GM12801 (cell line): ENCODE results near the gene MRPS31.

Experiments used
- TF ChIP-seq, protein P1 (sequence below): IDR thresholded peaks from one replicate; pipeline ENCODE4 v1.5.1; 2011; ENCODE audit warnings: control low read depth; ENCODE audit not compliant: insufficient read length; ENCODE audit errors: extremely low read depth

The MRPS31 gene

DNA sequence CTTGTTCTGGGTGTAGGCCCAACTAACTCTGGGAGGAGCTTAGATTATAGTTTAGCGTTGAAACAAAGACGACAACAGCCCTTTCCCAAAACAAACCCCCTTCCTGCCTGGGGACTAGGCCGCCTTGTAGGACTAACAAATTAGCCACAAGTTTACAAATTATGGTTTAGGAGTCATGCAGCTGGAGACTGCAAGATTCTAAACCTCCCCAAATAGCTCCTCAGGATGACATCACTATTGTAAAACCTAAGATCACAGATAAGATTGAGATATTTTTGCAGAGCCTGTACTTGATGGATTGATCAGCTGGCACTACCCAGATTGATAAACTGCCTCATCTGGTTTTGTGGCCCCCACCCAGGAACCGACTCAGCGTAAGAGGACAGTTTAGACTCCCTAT is 16.1 kb upstream of the MRPS31 start:
- TF ChIP-seq, protein P1, sequence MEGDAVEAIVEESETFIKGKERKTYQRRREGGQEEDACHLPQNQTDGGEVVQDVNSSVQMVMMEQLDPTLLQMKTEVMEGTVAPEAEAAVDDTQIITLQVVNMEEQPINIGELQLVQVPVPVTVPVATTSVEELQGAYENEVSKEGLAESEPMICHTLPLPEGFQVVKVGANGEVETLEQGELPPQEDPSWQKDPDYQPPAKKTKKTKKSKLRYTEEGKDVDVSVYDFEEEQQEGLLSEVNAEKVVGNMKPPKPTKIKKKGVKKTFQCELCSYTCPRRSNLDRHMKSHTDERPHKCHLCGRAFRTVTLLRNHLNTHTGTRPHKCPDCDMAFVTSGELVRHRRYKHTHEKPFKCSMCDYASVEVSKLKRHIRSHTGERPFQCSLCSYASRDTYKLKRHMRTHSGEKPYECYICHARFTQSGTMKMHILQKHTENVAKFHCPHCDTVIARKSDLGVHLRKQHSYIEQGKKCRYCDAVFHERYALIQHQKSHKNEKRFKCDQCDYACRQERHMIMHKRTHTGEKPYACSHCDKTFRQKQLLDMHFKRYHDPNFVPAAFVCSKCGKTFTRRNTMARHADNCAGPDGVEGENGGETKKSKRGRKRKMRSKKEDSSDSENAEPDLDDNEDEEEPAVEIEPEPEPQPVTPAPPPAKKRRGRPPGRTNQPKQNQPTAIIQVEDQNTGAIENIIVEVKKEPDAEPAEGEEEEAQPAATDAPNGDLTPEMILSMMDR = no peak

DNA sequence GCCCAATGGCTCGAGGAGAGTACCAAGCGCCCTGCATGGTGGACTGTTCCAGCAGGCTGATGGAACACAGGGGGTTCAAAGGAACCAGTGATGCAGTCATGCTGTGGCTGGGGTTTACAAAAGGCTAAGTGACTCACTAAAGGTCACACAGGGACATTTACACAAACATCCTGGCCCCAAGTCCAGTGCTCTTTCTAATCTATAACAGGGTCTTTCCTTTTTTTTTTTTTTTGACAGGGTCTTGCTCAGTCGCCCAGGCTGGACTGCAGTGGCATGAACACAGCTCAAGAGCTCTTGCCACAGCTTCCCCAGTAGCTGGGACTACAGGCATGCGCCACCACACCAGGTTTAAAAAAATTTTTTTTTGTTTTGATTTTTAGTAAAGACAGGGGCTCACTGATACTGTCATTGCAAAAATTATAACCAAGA is 15.6 kb upstream of the MRPS31 start:
- TF ChIP-seq, protein P1 = no peak

DNA sequence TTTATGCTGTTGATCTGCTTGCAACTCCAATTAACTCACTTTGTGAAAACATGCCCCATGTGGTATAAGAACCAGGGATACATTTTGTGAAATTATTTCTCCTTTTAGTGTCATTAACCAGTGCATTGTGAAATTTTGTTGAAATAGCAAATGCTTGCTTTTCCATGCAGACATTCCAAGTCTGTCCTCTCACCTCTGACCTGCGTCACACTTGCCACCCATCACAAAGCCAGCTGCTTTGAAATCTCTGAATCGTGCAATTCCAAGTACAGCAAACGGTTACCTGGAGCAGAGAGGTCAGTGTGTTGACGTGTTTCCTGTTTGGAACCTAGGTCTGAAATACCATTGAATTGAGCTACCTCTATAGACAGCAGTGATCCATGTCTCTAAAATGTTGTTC is 13.6 kb upstream of the MRPS31 start:
- TF ChIP-seq, protein P1 = no peak

- TF ChIP-seq, protein P1 = no peak
Observed at GRCh38 chr13:40781717-40782116, 10.7 kb upstream of the MRPS31 start.

DNA sequence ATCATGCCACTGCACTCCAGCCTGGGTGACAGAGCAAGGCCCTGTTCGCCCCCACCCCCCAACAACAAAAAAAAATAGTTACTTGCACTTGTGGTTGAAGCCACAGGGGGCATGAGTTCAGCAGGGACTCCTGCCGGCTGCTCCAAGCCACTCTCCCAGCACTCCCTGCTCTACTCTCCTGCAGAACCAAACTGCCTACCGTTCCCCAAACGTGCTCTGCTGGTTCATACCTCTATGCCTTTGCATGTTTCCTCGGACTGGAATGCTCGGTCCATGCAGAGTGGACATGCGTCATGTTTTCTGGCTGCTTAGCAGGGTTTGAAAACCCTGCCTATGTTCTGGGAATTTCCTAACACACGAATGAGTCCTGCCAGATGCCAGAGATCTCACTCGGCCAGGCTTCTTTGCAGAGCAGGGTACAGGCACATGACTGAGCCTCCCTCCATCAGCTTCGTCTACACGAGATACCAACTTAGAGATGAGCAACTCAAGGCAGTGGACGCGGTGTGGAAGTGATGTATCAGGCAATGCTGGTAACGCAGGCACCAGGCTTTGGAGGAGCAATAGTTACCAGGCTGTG is 9.9 kb upstream of the MRPS31 start:
- TF ChIP-seq, protein P1 = no peak

GRCh38 chr13:40779796-40780285 is 8.9 kb upstream of the MRPS31 start:
- TF ChIP-seq, protein P1 = no peak

GRCh38 chr13:40779049-40779448 is 8.1 kb upstream of the MRPS31 start:
- TF ChIP-seq, protein P1 = no peak

DNA sequence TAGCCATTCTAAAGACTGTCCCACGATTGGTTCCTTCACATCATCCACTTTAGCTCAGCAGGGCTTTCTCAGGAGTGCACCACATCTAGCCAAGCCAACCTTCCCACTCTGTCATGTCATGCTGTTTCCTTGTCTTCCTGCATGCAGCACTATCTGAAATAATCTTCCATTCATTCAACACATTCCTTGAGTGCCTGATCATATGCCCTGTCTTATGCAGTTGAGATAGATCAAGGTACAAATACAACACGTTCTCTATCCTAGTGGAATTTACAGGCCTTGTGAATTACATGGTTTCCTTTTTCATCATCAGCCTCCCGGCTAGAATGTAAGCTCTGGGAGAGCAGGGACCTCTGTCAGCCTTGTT is 6.8 kb upstream of the MRPS31 start:
- TF ChIP-seq, protein P1 = no peak
